ENCODE data around the gene LRRC1. TPM values are rescaled to one million over a fixed set of nuclear protein-coding genes. Genes with fewer than 3 reads are reported as not detected.
A peak's percentile ranks its signal among the peaks of the same experiment; 100 is the strongest.

Gene LRRC1
- polyA plus RNA-seq, 4 donors = 21.8 to 41.2 (median 35.4) TPM

GRCh38 chr6:53831936-53832660 is 37.3 kb downstream of the LRRC1 start:
- peaks cover 0 to 3% (median 0%) of the 10 kb centered on the region in 3 donors for H3K36me3 ChIP-seq (ENCODE audit: control insufficient read depth in 3 of 3, insufficient read depth in 2 of 3, low read depth in 1 of 3, low read length in 3 of 3)
- no peaks in the 10 kb centered on the region for H3K9me3 ChIP-seq (ENCODE audit: control insufficient read depth in 2 of 2, insufficient read depth in 1 of 2, low read depth in 1 of 2, low read length in 1 of 2)
- peak overlapping the region in 1 of 3 donors; percentile 3 for H3K27ac ChIP-seq (ENCODE audit: low read depth in 1 of 3, low read length in 2 of 3)
- WGBS, 3 donors = 42 to 74% (median 65%) methylated on average over 6 of the region's 6 CpGs
- no peaks in the 10 kb centered on the region for H3K27me3 ChIP-seq (ENCODE audit: control insufficient read depth in 3 of 3, insufficient read depth in 3 of 3, low read length in 3 of 3)
- DNase-seq (peak; percentile 51 to 52), FAIRE-seq (no peak)
- no peak overlapping the region for H3K4me3 ChIP-seq (ENCODE audit: low read depth in 1 of 3, low read length in 3 of 3)
- H3K4me1 ChIP-seq (ENCODE audit: control insufficient read depth in 3 of 3, insufficient read depth in 2 of 3, low read depth in 1 of 3, low read length in 2 of 3) = peaks cover 4 to 55% (median 19%) of the 10 kb centered on the region in 3 donors

GRCh38 chr6:53833155-53833554 is 38.4 kb downstream of the LRRC1 start:
- Histone ChIP-seq H3K27ac (ENCODE audit: low read depth in 1 of 3, low read length in 2 of 3) (no peak overlapping the region), H3K36me3 (ENCODE audit: control insufficient read depth in 3 of 3, insufficient read depth in 2 of 3, low read depth in 1 of 3, low read length in 3 of 3) (peaks cover 0 to 3% (median 0%) of the 10 kb centered on the region in 3 donors), H3K9me3 (ENCODE audit: control insufficient read depth in 2 of 2, insufficient read depth in 1 of 2, low read depth in 1 of 2, low read length in 1 of 2) (no peaks in the 10 kb centered on the region), H3K4me1 (ENCODE audit: control insufficient read depth in 3 of 3, insufficient read depth in 2 of 3, low read depth in 1 of 3, low read length in 2 of 3) (peaks cover 3 to 44% (median 12%) of the 10 kb centered on the region in 3 donors), H3K27me3 (ENCODE audit: control insufficient read depth in 3 of 3, insufficient read depth in 3 of 3, low read length in 3 of 3) (no peaks in the 10 kb centered on the region), H3K4me3 (ENCODE audit: low read depth in 1 of 3, low read length in 3 of 3) (no peak overlapping the region)
- FAIRE-seq (no peak), DNase-seq (no peak)

GRCh38 chr6:53834132-53834531 is 39.3 kb downstream of the LRRC1 start:
- H3K4me1 ChIP-seq (ENCODE audit: control insufficient read depth in 3 of 3, insufficient read depth in 2 of 3, low read depth in 1 of 3, low read length in 2 of 3) = peaks cover 2 to 34% (median 11%) of the 10 kb centered on the region in 3 donors

GRCh38 chr6:53837865-53838769 is 43.3 kb downstream of the LRRC1 start:
- Histone ChIP-seq H3K4me3 (ENCODE audit: low read depth in 1 of 3, low read length in 3 of 3) (no peak overlapping the region), H3K36me3 (ENCODE audit: control insufficient read depth in 3 of 3, insufficient read depth in 2 of 3, low read depth in 1 of 3, low read length in 3 of 3) (peaks cover 0 to 3% (median 0%) of the 10 kb centered on the region in 3 donors), H3K27me3 (ENCODE audit: control insufficient read depth in 3 of 3, insufficient read depth in 3 of 3, low read length in 3 of 3) (no peaks in the 10 kb centered on the region), H3K27ac (ENCODE audit: low read depth in 1 of 3, low read length in 2 of 3) (no peak overlapping the region), H3K4me1 (ENCODE audit: control insufficient read depth in 3 of 3, insufficient read depth in 2 of 3, low read depth in 1 of 3, low read length in 2 of 3) (peaks cover 0 to 4% (median 0%) of the 10 kb centered on the region in 3 donors), H3K9me3 (ENCODE audit: control insufficient read depth in 2 of 2, insufficient read depth in 1 of 2, low read depth in 1 of 2, low read length in 1 of 2) (no peaks in the 10 kb centered on the region)
- whole genome bisulfite sequencing, 3 donors = 61 to 73% (median 65%) methylated on average over 3 of the region's 3 CpGs
- FAIRE-seq (no peak), DNase-seq (no peak)

More at GRCh38 chr6:53834132-53834531, 39.3 kb downstream of the LRRC1 start:
- DNase-seq (no peak), FAIRE-seq (no peak)
- no peaks in the 10 kb centered on the region for H3K27me3 ChIP-seq (ENCODE audit: control insufficient read depth in 3 of 3, insufficient read depth in 3 of 3, low read length in 3 of 3)
- no peaks in the 10 kb centered on the region for H3K9me3 ChIP-seq (ENCODE audit: control insufficient read depth in 2 of 2, insufficient read depth in 1 of 2, low read depth in 1 of 2, low read length in 1 of 2)
- no peak overlapping the region for H3K4me3 ChIP-seq (ENCODE audit: low read depth in 1 of 3, low read length in 3 of 3)
- H3K27ac ChIP-seq (ENCODE audit: low read depth in 1 of 3, low read length in 2 of 3) = no peak overlapping the region
- peaks cover 0 to 3% (median 0%) of the 10 kb centered on the region in 3 donors for H3K36me3 ChIP-seq (ENCODE audit: control insufficient read depth in 3 of 3, insufficient read depth in 2 of 3, low read depth in 1 of 3, low read length in 3 of 3)
- 92 to 96% (median 93%) methylated on average over 4 of the region's 4 CpGs for WGBS, 3 donors

- Histone ChIP-seq H3K27ac (ENCODE audit: low read depth in 1 of 3, low read length in 2 of 3) (no peak overlapping the region), H3K4me1 (ENCODE audit: control insufficient read depth in 3 of 3, insufficient read depth in 2 of 3, low read depth in 1 of 3, low read length in 2 of 3) (no peaks in the 10 kb centered on the region), H3K4me3 (ENCODE audit: low read depth in 1 of 3, low read length in 3 of 3) (no peak overlapping the region), H3K27me3 (ENCODE audit: control insufficient read depth in 3 of 3, insufficient read depth in 3 of 3, low read length in 3 of 3) (no peaks in the 10 kb centered on the region), H3K9me3 (ENCODE audit: control insufficient read depth in 2 of 2, insufficient read depth in 1 of 2, low read depth in 1 of 2, low read length in 1 of 2) (no peaks in the 10 kb centered on the region), H3K36me3 (ENCODE audit: control insufficient read depth in 3 of 3, insufficient read depth in 2 of 3, low read depth in 1 of 3, low read length in 3 of 3) (peaks cover 0 to 3% (median 0%) of the 10 kb centered on the region in 3 donors)
- FAIRE-seq (no peak), DNase-seq (no peak)
- WGBS, 3 donors = 97 to 100% (median 99%) methylated on average over 1 of the region's 1 CpG
These were observed 45.2 kb downstream of the LRRC1 start for GRCh38 chr6:53840027-53840426.

- H3K36me3 ChIP-seq (ENCODE audit: control insufficient read depth in 3 of 3, insufficient read depth in 2 of 3, low read depth in 1 of 3, low read length in 3 of 3) = peaks cover 0 to 7% (median 0%) of the 10 kb centered on the region in 3 donors
- no peak overlapping the region for H3K4me3 ChIP-seq (ENCODE audit: low read depth in 1 of 3, low read length in 3 of 3)
- H3K4me1 ChIP-seq (ENCODE audit: control insufficient read depth in 3 of 3, insufficient read depth in 2 of 3, low read depth in 1 of 3, low read length in 2 of 3) = no peaks in the 10 kb centered on the region
- WGBS, 3 donors = 83 to 88% (median 84%) methylated on average over 9 of the region's 9 CpGs
- H3K9me3 ChIP-seq (ENCODE audit: control insufficient read depth in 2 of 2, insufficient read depth in 1 of 2, low read depth in 1 of 2, low read length in 1 of 2) = no peaks in the 10 kb centered on the region
- FAIRE-seq (no peak), DNase-seq (no peak)
- H3K27me3 ChIP-seq (ENCODE audit: control insufficient read depth in 3 of 3, insufficient read depth in 3 of 3, low read length in 3 of 3) = no peaks in the 10 kb centered on the region
- H3K27ac ChIP-seq (ENCODE audit: low read depth in 1 of 3, low read length in 2 of 3) = no peak overlapping the region
These were observed 50.7 kb downstream of the LRRC1 start for GRCh38 chr6:53845280-53846195.

- Histone ChIP-seq H3K9me3 (ENCODE audit: control insufficient read depth in 2 of 2, insufficient read depth in 1 of 2, low read depth in 1 of 2, low read length in 1 of 2) (no peaks in the 10 kb centered on the region), H3K27ac (ENCODE audit: low read depth in 1 of 3, low read length in 2 of 3) (no peak overlapping the region), H3K36me3 (ENCODE audit: control insufficient read depth in 3 of 3, insufficient read depth in 2 of 3, low read depth in 1 of 3, low read length in 3 of 3) (peaks cover 0 to 7% (median 0%) of the 10 kb centered on the region in 3 donors), H3K4me1 (ENCODE audit: control insufficient read depth in 3 of 3, insufficient read depth in 2 of 3, low read depth in 1 of 3, low read length in 2 of 3) (no peaks in the 10 kb centered on the region), H3K4me3 (ENCODE audit: low read depth in 1 of 3, low read length in 3 of 3) (no peak overlapping the region), H3K27me3 (ENCODE audit: control insufficient read depth in 3 of 3, insufficient read depth in 3 of 3, low read length in 3 of 3) (no peaks in the 10 kb centered on the region)
- FAIRE-seq (no peak), DNase-seq (no peak)
- 85 to 99% (median 90%) methylated on average over 7 of the region's 7 CpGs for WGBS, 3 donors
These were observed 51.4 kb downstream of the LRRC1 start for GRCh38 chr6:53846250-53846649.

Measured in small intestine (tissue), 7 donors.